ENCODE data around the gene ABCB8. TPM values are rescaled to one million over a fixed set of nuclear protein-coding genes. Genes with fewer than 3 reads are reported as not detected.
A peak's percentile ranks its signal among the peaks of the same experiment; 100 is the strongest.

Gene ABCB8
- 10 to 100 TPM; 13.5 to 38.1 (median 27.0) TPM for total RNA-seq

DNA sequence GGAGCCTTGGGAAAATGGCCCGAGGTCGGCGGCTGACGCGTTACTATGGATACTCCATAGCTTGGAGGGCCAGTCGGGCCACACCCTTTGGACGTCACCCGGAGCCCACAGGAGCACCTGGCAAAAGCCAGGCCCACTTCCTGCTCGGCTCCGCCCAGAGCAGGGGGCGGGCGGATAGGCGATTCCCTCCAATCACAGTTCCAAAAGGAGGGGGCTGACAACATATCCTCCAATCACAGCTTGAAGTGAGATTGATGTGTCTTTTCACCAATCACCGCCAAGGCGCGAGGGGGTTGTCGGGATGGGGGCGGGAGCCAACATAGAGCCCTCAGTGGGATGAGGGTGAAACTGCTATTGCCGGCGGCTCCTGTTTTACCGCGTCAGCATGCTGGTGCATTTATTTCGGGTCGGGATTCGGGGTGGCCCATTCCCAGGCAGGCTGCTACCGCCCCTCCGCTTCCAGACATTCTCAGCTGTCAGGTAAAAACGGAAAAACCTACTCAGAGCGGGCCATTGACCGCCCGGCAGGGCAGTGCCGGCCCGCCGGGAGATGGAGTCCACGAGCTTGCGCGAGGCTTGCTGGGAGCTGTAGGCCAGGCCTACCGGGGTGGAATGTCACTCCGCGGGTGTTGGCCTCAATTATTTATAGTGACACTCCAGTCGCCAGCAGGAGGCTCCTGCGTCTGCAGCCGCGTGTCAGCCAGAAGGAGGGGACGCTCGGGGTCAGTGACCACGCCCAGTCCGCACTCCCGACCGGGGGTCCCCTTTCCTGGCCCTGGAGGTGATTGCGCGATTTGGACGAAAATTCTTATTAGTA is at the start of gene ABCB8:
TSS of gene ABCB8 (plus strand) at position 320 of the 817 bp plus-strand sequence. CDS start at position 386, 66 bp downstream.
- in situ Hi-C loops (cut with MboI; ENCODE audit: low pct_unique_long_range_greater_than_20kb in 2 of 9, low sequenced_read_pairs in 9 of 9, unreplicated experiment in 9 of 9) = no loop called here
- peak; percentile 86 to 95 (median 92) for ATAC-seq (replicated peaks in 6 of 8)
- H3K4me1 ChIP-seq (replicated peaks in 1 of 2) = peaks cover 9 to 11% of the 10 kb centered on the region in 2 donors
- peak within 1 kb of the TSS; percentile 77 to 99 (median 89) for H3K4me3 ChIP-seq
- 0 to 20% (median 1%) methylated on average over 1 to 22 of the region's 53 CpGs; no CpG with 5 or more reads in 2 of the 10 experiments for WGBS, 10 experiments
- H3K27ac ChIP-seq = peak within 1 kb of the TSS; percentile 86 to 87

DNA sequence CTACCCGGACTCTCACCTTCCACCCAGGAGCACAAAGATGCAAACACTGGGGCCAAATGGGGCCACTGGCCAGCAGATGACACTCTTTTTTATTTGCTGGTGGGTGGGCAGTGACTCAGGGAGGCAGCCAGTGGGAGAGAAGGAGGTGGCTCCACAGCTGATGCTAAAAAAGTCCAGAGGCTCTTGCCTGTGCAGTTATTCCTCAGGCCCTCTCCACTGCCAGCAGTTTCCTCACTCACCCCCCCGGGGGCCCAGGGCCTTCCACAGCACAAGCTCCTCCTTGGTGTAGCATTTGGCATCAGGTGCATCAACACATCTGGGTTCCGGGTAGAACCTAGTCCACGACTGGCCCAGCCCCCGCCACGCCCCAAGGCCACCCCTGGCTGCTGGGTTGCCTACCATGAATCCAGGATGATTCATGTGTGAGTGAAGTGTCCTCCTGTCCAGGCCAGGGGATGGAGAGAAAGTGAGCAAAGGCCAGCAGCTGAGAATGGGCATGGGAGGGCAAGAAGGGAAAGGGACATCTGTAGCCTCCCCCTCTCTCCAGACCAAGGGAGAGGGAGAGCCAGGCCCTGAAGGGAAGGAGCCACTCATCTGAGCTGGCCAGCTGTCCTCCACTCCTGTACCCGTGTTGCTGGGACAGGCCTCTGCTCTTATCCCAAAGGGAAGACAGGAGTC is 48.4 kb upstream of the ABCB8 start:
- in situ Hi-C loops (cut with MboI; ENCODE audit: low pct_unique_long_range_greater_than_20kb in 2 of 9, low sequenced_read_pairs in 9 of 9, unreplicated experiment in 9 of 9) = loop anchor here in 7 of 9 experiments (10.0 to 25.0 kb wide), 4 partner anchors 75 to 568 kb away; a partner anchor contains a TSS
- Histone ChIP-seq H3K4me1 (replicated peaks in 1 of 2) (peaks cover 37 to 42% of the 10 kb centered on the region in 2 donors), H3K27ac (peak overlapping the region; percentile 92 to 93), H3K4me3 (peak overlapping the region; percentile 57 to 99 (median 75))
- WGBS, 10 experiments = 20% methylated on average over 1 of the region's 7 CpGs; no CpG with 5 or more reads in 9 of the 10 experiments
- peak in 6 of 8 experiments; percentile 1 to 15 (median 10) for ATAC-seq (replicated peaks in 6 of 8)

DNA sequence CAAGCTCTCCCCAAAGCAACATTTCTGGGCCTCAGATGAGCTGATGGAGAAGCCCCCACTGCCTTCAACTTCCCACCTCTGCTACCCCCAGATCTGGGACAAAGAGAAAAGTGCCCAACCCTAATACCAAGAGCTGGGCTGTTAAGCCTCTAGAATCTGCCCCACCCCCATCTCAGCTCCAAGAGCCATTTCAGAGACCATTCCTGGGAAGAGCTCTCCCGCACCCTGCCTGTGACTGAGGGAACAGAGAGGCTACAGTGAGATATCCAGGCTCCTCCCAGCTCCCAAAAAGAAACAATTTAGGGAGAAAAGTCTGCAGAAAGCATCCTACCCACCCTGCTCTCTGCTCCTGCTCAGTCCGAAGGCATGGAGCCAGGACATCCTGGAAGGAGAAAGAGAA is 47.6 kb upstream of the ABCB8 start:
- in situ Hi-C loops (cut with MboI; ENCODE audit: low pct_unique_long_range_greater_than_20kb in 2 of 9, low sequenced_read_pairs in 9 of 9, unreplicated experiment in 9 of 9) = loop anchor here in 7 of 9 experiments (10.0 to 25.0 kb wide), 4 partner anchors 76 to 568 kb away; a partner anchor contains a TSS
- WGBS, 10 experiments = 20 to 60% (median 38%) methylated on average over 1 to 2 of the region's 2 CpGs; no CpG with 5 or more reads in 6 of the 10 experiments
- Histone ChIP-seq H3K4me3 (no peak overlapping the region), H3K4me1 (replicated peaks in 1 of 2) (peaks cover 31 to 36% of the 10 kb centered on the region in 2 donors), H3K27ac (peak overlapping the region; percentile 92 to 93)
- ATAC-seq (replicated peaks in 6 of 8) = no peak

DNA sequence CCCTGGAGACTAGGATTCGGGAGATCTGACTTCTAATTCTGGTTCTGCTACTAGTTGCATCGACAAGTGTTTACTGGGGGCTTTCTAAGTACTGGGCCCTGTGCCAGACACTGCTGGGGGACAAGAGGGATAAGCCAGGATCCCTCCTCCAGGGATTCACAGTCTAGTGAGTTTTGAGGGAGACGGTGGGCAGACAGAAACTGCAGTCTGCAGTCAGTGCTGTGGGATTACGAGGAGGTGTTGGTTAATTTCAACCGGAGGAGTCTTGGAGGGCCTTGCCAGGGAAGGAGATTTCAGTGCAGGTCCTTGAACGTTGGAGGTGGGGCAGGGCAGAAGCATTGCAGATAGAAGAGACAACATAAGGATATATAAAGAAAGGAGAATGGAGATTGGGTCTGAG is 46.6 kb upstream of the ABCB8 start:
- 0 to 100% (median 66%) methylated on average over 1 to 6 of the region's 6 CpGs; no CpG with 5 or more reads in 3 of the 10 experiments for WGBS, 10 experiments
- in situ Hi-C loops (cut with MboI; ENCODE audit: low pct_unique_long_range_greater_than_20kb in 2 of 9, low sequenced_read_pairs in 9 of 9, unreplicated experiment in 9 of 9) = loop anchor here in 7 of 9 experiments (10.0 to 25.0 kb wide), 4 partner anchors 77 to 569 kb away; a partner anchor contains a TSS
- no peak for ATAC-seq (replicated peaks in 6 of 8)
- no peak overlapping the region for H3K27ac ChIP-seq
- H3K4me1 ChIP-seq (replicated peaks in 1 of 2) = peaks cover 25 to 36% of the 10 kb centered on the region in 2 donors
- H3K4me3 ChIP-seq = no peak overlapping the region

DNA sequence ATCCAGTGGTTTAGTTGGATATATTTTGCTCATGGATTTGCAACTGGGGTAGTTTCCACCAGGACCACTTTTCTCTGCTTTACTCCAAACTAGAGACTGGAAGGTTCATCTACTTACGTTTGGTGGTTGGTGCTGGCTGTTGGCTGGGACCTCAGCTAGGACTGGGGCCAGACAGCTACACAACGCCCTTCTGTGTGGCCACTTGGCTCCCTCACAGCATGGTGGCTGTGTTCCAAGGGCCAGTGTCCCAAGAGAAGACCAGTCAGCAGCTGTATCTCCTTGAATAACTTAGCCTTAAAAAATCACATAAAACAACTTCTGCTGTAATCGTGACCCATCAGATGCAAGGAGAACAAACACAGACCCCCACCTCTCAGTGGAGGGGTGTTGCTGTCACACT is 45.9 kb upstream of the ABCB8 start:
- in situ Hi-C loops (cut with MboI; ENCODE audit: low pct_unique_long_range_greater_than_20kb in 2 of 9, low sequenced_read_pairs in 9 of 9, unreplicated experiment in 9 of 9) = loop anchor here in 7 of 9 experiments (10.0 to 25.0 kb wide), 4 partner anchors 78 to 570 kb away; a partner anchor contains a TSS
- H3K27ac ChIP-seq = no peak overlapping the region
- no peak overlapping the region for H3K4me3 ChIP-seq
- H3K4me1 ChIP-seq (replicated peaks in 1 of 2) = peaks cover 23 to 31% of the 10 kb centered on the region in 2 donors
- WGBS, 10 experiments = 0 to 55% (median 25%) methylated on average over 1 to 3 of the region's 3 CpGs; no CpG with 5 or more reads in 6 of the 10 experiments
- no peak for ATAC-seq (replicated peaks in 6 of 8)

DNA sequence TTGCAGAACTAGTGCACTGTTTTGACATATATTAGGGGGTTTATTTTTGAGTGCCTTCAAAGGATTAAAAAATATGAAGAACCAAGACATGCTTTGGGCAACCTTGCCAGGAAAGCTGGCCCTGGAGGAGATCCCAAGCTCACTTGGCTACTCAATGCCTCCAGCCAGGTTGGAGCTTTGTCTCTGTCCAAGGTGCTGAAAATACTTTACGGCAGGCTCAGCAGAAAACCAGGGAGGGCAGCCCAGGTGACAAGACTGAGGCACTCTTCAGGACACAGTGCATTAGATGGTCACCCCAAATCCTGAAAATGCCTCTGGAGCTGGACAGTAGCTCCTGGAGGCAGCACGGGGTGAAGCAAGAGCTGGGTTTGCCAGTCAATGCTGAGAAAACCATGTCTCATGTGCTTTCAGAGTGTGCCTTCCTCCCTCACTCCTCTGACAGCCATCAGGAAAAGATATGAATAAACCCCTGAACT is 44.3 kb upstream of the ABCB8 start:
- Histone ChIP-seq H3K4me1 (replicated peaks in 1 of 2) (peaks cover 38 to 43% of the 10 kb centered on the region in 2 donors), H3K4me3 (no peak overlapping the region), H3K27ac (no peak overlapping the region)
- in situ Hi-C loops (cut with MboI; ENCODE audit: low pct_unique_long_range_greater_than_20kb in 2 of 9, low sequenced_read_pairs in 9 of 9, unreplicated experiment in 9 of 9) = loop anchor here in 7 of 9 experiments (10.0 to 25.0 kb wide), 4 partner anchors 79 to 572 kb away; a partner anchor contains a TSS
- ATAC-seq (replicated peaks in 6 of 8) = no peak
- WGBS, 10 experiments = 0 to 40% (median 6%) methylated on average over 1 to 2 of the region's 2 CpGs; no CpG with 5 or more reads in 3 of the 10 experiments

DNA sequence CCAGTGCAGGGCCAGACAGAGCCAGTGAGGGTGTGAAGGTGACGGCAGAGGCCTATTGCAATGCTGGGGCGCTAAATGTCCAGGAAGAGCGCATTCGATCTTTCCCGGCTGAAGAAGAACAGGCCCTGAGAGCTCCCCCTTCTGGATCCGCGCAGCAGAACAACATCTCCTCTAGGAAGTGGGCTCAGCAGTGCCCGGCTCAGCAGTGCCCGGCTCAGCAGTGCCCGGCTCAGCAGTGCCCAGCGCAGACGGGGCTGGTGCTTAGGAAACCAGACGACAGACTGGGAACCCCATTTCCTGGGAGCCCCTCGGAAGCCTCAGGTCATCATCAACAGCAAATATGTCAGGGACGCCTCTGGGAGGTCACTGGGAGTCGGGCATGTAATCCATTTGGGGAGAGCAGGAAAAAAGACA is 42.1 kb upstream of the ABCB8 start:
- H3K4me1 ChIP-seq (replicated peaks in 1 of 2) = peaks cover 25 to 33% of the 10 kb centered on the region in 2 donors
- WGBS, 10 experiments = 0 to 20% (median 4%) methylated on average over 2 to 12 of the region's 16 CpGs; no CpG with 5 or more reads in 4 of the 10 experiments
- in situ Hi-C loops (cut with MboI; ENCODE audit: low pct_unique_long_range_greater_than_20kb in 2 of 9, low sequenced_read_pairs in 9 of 9, unreplicated experiment in 9 of 9) = loop anchor here in 7 of 9 experiments (10.0 to 25.0 kb wide), 4 partner anchors 81 to 574 kb away; a partner anchor contains a TSS
- ATAC-seq (replicated peaks in 6 of 8) = peak in 7 of 8 experiments; percentile 9 to 65 (median 21)
- H3K4me3 ChIP-seq = no peak overlapping the region
- H3K27ac ChIP-seq = no peak overlapping the region

DNA sequence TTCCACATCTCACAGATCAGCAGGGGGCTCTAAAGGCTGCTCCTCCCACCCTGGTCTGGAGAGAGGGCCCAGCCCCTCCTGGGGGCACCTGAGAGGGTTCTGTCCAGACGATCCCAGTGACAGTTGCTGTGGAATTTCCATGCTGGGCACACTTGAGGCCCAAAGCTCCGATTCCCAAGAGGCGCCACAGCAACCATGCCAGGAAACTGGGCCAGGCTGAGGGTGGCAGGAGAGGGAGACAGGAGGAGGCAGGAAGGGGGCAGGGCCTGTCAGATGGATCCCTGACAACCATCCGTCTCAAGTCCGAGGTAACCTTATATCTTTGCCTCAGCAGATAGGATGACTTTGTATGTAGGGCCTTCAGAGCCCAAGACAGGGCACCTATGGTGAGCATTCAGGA is 41.7 kb upstream of the ABCB8 start:
- in situ Hi-C loops (cut with MboI; ENCODE audit: low pct_unique_long_range_greater_than_20kb in 2 of 9, low sequenced_read_pairs in 9 of 9, unreplicated experiment in 9 of 9) = loop anchor here in 7 of 9 experiments (10.0 to 25.0 kb wide), 4 partner anchors 82 to 574 kb away; a partner anchor contains a TSS
- no peak for ATAC-seq (replicated peaks in 6 of 8)
- WGBS, 10 experiments = 0 to 73% methylated on average over 1 to 3 of the region's 5 CpGs; no CpG with 5 or more reads in 8 of the 10 experiments
- no peak overlapping the region for H3K27ac ChIP-seq
- peaks cover 25 to 32% of the 10 kb centered on the region in 2 donors for H3K4me1 ChIP-seq (replicated peaks in 1 of 2)
- H3K4me3 ChIP-seq = no peak overlapping the region

DNA sequence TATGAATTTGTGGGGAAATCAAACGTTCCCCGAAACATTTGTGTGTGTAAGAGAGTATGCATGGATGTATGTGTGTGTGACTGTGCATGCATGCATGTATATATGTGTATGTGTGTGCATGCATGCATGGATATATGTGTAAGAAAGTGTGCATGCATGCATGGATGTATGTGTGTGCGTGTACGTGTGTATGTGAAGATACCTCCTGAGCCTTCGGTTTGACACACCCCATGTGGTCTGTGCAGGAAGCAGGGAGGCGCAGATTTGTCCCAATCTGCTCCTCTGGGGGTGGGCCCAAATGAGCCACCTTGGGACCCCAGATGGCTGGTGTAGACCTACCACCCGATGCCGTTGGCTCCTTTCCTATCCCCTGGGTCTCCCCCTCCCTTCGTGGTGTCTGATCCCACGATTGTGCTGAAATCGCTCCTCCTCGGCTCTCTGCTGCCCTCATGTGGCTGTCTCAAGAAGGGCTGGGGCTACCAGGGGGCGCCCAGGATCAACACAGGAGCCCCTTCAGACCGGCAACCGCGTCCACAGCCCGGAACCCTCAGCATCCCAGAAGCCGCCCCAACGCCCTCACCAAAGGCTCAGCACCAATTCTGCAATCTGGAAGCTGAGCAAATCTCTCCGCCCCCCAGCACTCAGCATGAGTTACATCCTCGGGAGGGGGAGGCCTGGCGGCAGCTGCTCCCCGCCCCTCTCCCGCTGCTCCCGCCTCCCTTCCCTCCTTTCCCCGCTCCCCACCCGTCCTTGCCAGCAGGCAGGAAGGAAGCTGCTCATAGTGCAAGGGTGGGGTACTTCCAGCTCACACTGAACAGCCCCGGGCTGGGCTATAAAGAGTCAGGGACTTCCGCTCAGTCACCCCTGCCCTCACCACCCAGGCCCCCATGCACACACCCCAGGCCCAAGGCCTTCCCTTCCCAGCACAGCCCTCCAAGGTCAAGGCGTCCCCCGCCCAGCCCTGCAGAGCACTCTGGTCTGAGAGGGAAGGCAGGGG is 39.7 kb upstream of the ABCB8 start:
- Histone ChIP-seq H3K4me1 (replicated peaks in 1 of 2) (peaks cover 31 to 47% of the 10 kb centered on the region in 2 donors), H3K27ac (peak overlapping the region; percentile 15 to 77), H3K4me3 (peak overlapping the region in 1 of 5 donors; percentile 1)
- 0 to 89% (median 46%) methylated on average over 1 to 11 of the region's 31 CpGs; no CpG with 5 or more reads in 2 of the 10 experiments for WGBS, 10 experiments
- peak; percentile 75 to 89 (median 86) for ATAC-seq (replicated peaks in 6 of 8)
- in situ Hi-C loops (cut with MboI; ENCODE audit: low pct_unique_long_range_greater_than_20kb in 2 of 9, low sequenced_read_pairs in 9 of 9, unreplicated experiment in 9 of 9) = loop anchor here in 7 of 9 experiments (10.0 to 25.0 kb wide), 4 partner anchors 84 to 576 kb away; a partner anchor contains a TSS

DNA sequence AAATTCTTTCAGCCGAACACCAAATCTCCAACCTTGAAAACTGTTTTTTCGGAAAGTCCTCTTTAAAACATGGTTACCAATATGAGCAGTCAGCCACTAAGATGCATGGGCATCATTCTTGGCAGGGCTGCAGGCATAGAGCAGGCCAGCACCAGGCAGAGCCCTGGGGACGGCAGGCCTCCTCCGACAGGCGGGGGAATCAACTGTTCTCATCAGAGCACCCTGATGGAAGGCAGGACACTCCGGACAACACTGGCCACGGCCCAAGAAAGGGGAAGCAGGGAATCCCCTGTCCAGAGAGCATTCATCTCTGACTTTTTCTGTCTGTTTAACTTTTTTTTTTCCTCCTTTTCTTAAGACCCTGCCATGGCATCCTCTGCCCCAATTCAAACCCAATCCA is 38.8 kb upstream of the ABCB8 start:
- ATAC-seq (replicated peaks in 6 of 8) = no peak
- in situ Hi-C loops (cut with MboI; ENCODE audit: low pct_unique_long_range_greater_than_20kb in 2 of 9, low sequenced_read_pairs in 9 of 9, unreplicated experiment in 9 of 9) = loop anchor here in 7 of 9 experiments (10.0 to 25.0 kb wide), 4 partner anchors 85 to 577 kb away; a partner anchor contains a TSS

DNA sequence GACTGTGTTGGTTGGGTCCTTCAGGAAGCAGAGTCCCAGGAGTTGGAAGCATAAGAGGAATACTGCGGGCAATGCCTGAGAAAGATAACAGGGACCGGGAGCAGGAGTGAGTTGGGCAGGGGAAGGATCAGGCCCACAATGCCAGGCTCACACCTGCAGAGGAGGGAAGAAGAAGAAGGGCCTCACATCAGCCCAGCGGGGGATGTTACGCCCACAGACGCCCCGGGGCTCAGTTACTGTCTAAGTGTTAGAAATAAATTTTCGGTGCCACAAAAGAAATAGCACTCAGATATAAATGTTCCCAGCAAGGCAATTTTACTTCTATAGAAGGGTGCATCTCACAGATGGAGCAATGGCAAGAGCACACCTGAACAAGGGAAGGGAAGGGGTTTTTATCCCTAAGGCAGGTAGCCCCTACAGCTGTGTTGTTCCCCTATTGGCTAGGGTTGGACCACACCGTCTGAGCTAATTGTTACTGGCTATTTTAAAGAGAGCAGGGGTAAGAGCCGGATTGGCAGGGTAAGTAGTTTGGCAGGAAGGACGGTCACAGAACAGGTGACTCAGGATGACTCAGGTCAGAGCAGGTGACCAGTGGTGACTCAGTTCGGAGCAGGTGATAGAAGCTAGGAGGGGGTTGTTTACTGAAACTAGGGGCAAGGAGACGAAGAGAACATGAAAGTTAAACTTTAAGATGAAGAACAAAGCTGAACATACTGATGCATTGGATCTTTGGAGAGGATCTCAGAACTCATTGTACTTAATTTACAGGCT is 37.6 kb upstream of the ABCB8 start, which contains the start of gene NOS3:
TSS of gene NOS3 (plus strand) at position 602 of the 771 bp plus-strand sequence. CDS start 2,787 bp downstream, outside the sequence.
- ATAC-seq (replicated peaks in 6 of 8) = no peak
- WGBS, 10 experiments = 56 to 100% (median 83%) methylated on average over 1 to 11 of the region's 12 CpGs; no CpG with 5 or more reads in 2 of the 10 experiments
- in situ Hi-C loops (cut with MboI; ENCODE audit: low pct_unique_long_range_greater_than_20kb in 2 of 9, low sequenced_read_pairs in 9 of 9, unreplicated experiment in 9 of 9) = loop anchor here in 5 of 9 experiments (25.0 kb wide), 2 partner anchors 203 to 578 kb away; a partner anchor contains a TSS
- Histone ChIP-seq H3K27ac (no peak within 1 kb of the TSS), H3K4me3 (no peak within 1 kb of the TSS), H3K4me1 (replicated peaks in 1 of 2) (peaks cover 44 to 64% of the 10 kb centered on the region in 2 donors)

More for the DNA sequence above, 38.8 kb upstream of the ABCB8 start:
- no peak overlapping the region for H3K4me3 ChIP-seq
- H3K27ac ChIP-seq = peak overlapping the region; percentile 15 to 77
- 44 to 95% (median 63%) methylated on average over 1 to 7 of the region's 7 CpGs; no CpG with 5 or more reads in 5 of the 10 experiments for WGBS, 10 experiments
- peaks cover 37 to 57% of the 10 kb centered on the region in 2 donors for H3K4me1 ChIP-seq (replicated peaks in 1 of 2)

Measured in motor neuron (in vitro differentiated cells).